ENCODE measurements around the gene KRT8. TPM values are rescaled to one million over a fixed set of nuclear protein-coding genes. Genes with fewer than 3 reads are reported as not detected.

Gene KRT8
- total RNA-seq, 1 donor from 2014 or later = 2,570 TPM

DNA sequence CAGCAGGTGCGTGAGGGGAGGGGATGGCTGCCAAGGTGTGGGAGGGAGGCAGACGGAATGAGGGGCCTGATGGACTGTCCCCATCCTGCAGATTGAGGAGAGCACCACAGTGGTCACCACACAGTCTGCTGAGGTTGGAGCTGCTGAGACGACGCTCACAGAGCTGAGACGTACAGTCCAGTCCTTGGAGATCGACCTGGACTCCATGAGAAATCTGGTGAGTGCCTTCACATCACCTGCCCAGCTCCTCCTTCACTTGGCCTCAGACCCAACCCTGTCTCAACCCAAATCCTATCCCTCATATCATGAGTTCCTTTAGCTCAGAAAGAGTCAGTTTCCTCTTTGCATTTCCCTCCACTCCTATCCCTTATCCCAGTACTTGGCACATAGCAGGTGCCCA, 46.8 kb upstream of the KRT8 start:
- H3K4me2 ChIP-seq (ENCODE audit: low read length) = peak overlapping the region; percentile 97
- H3K9ac ChIP-seq (ENCODE audit: low read length) = no peak overlapping the region
- no peaks in the 10 kb centered on the region for H3K27me3 ChIP-seq (ENCODE audit: insufficient read depth, low read length)
- H3K36me3 Mint-ChIP-seq (ENCODE audit: low read depth, unreplicated experiment) = peaks cover 34% of the 10 kb centered on the region
- FAIRE-seq (no peak), DNase-seq (ENCODE audit: low read depth) (no peak)
- H3K4me1 ChIP-seq (ENCODE audit: insufficient read depth, low read length) = peaks cover 35% of the 10 kb centered on the region
- no peak overlapping the region for H3K27ac ChIP-seq (ENCODE audit: low read depth, low read length)
- no peak for TF ChIP-seq EZH2 (IDR thresholded peaks at IDR 0.05; ENCODE audit: insufficient read depth, low read length)
- TF ChIP-seq CTCF (IDR thresholded peaks at IDR 0.05; ENCODE audit: insufficient read depth, low read depth, low read length) = no peak
- H3K27ac Mint-ChIP-seq (ENCODE audit: unreplicated experiment) = no peak overlapping the region
- H2AFZ ChIP-seq (ENCODE audit: low read depth, low read length) = no peak overlapping the region
- peaks cover 37% of the 10 kb centered on the region for H4K20me1 ChIP-seq (ENCODE audit: insufficient read depth, low read length)
- peak overlapping the region; percentile 97 for H3K4me3 ChIP-seq (ENCODE audit: insufficient read depth, low read depth, low read length)
- peak overlapping the region; percentile 100 for H3K4me3 Mint-ChIP-seq (ENCODE audit: unreplicated experiment)
- peaks cover 52% of the 10 kb centered on the region for H3K79me2 ChIP-seq (ENCODE audit: insufficient read depth, low read length)
- peaks cover 14% of the 10 kb centered on the region for H3K36me3 ChIP-seq (ENCODE audit: insufficient read depth, low read length)
- no peaks in the 10 kb centered on the region for H3K9me3 ChIP-seq (ENCODE audit: insufficient read depth, low read depth, low read length)
- no peaks in the 10 kb centered on the region for H3K27me3 Mint-ChIP-seq (ENCODE audit: low read depth, unreplicated experiment)
- H3K9me3 Mint-ChIP-seq (ENCODE audit: unreplicated experiment) = no peaks in the 10 kb centered on the region
- peaks cover 29% of the 10 kb centered on the region for H3K4me1 Mint-ChIP-seq (ENCODE audit: low read depth, unreplicated experiment)

DNA sequence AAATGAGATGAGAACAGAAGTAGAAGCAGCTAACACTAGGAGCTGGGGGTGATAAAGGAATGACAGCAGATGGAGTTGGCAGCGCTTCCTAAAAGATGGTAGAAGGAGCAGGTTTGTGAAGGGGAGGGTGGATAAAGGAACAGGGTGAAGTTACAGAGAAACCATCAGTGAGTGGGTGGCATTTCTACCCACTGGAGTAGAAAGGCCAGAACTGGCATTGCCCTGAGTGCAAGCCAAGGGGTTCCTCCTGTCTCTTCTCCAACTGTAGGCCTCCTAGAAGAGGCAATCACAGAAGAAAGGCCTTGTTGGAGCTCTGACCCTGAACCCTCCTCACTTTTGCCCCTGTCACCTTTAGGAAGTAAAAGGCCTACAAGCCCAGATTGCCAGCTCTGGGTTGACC, 46.2 kb upstream of the KRT8 start:
- peaks cover 14% of the 10 kb centered on the region for H3K36me3 ChIP-seq (ENCODE audit: insufficient read depth, low read length)
- peak overlapping the region; percentile 97 for H3K4me3 ChIP-seq (ENCODE audit: insufficient read depth, low read depth, low read length)
- peak overlapping the region; percentile 95 for H3K9ac ChIP-seq (ENCODE audit: low read length)
- H3K27me3 ChIP-seq (ENCODE audit: insufficient read depth, low read length) = no peaks in the 10 kb centered on the region
- H3K4me1 ChIP-seq (ENCODE audit: insufficient read depth, low read length) = peaks cover 40% of the 10 kb centered on the region
- H3K4me1 Mint-ChIP-seq (ENCODE audit: low read depth, unreplicated experiment) = peaks cover 34% of the 10 kb centered on the region
- no peaks in the 10 kb centered on the region for H3K9me3 Mint-ChIP-seq (ENCODE audit: unreplicated experiment)
- FAIRE-seq (no peak), DNase-seq (ENCODE audit: low read depth) (no peak)
- H3K79me2 ChIP-seq (ENCODE audit: insufficient read depth, low read length) = peaks cover 53% of the 10 kb centered on the region
- no peak overlapping the region for H3K27ac ChIP-seq (ENCODE audit: low read depth, low read length)
- TF ChIP-seq CTCF (IDR thresholded peaks at IDR 0.05; ENCODE audit: insufficient read depth, low read depth, low read length) (no peak), EZH2 (IDR thresholded peaks at IDR 0.05; ENCODE audit: insufficient read depth, low read length) (no peak)
- H3K27me3 Mint-ChIP-seq (ENCODE audit: low read depth, unreplicated experiment) = no peaks in the 10 kb centered on the region
- peak overlapping the region; percentile 7 for H3K27ac Mint-ChIP-seq (ENCODE audit: unreplicated experiment)
- H2AFZ ChIP-seq (ENCODE audit: low read depth, low read length) = no peak overlapping the region
- peaks cover 37% of the 10 kb centered on the region for H4K20me1 ChIP-seq (ENCODE audit: insufficient read depth, low read length)
- H3K4me2 ChIP-seq (ENCODE audit: low read length) = peak overlapping the region; percentile 97
- H3K9me3 ChIP-seq (ENCODE audit: insufficient read depth, low read depth, low read length) = no peaks in the 10 kb centered on the region
- H3K4me3 Mint-ChIP-seq (ENCODE audit: unreplicated experiment) = peak overlapping the region; percentile 100
- H3K36me3 Mint-ChIP-seq (ENCODE audit: low read depth, unreplicated experiment) = peaks cover 34% of the 10 kb centered on the region

DNA sequence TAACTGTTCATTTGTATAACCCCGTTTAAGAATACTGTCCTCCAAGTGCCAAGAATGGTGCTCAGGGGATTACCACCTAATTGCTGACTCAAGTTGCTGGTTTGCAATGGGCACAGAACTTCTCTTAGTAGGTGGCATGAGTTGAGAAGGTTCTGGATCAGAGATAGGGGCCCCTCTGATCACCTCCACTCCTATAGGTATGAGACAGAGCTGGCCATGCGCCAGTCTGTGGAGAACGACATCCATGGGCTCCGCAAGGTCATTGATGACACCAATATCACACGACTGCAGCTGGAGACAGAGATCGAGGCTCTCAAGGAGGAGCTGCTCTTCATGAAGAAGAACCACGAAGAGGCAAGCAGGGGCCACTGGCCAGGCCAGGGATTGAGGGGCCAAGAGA, 45.7 kb upstream of the KRT8 start:
- H3K4me3 Mint-ChIP-seq (ENCODE audit: unreplicated experiment) = peak overlapping the region; percentile 100

More for the DNA sequence above, 45.7 kb upstream of the KRT8 start:
- peaks cover 37% of the 10 kb centered on the region for H4K20me1 ChIP-seq (ENCODE audit: insufficient read depth, low read length)
- peaks cover 45% of the 10 kb centered on the region for H3K4me1 ChIP-seq (ENCODE audit: insufficient read depth, low read length)
- FAIRE-seq (no peak), DNase-seq (ENCODE audit: low read depth) (no peak)
- Mint-ChIP-seq H3K36me3 (ENCODE audit: low read depth, unreplicated experiment) (peaks cover 34% of the 10 kb centered on the region), H3K9me3 (ENCODE audit: unreplicated experiment) (no peaks in the 10 kb centered on the region), H3K4me1 (ENCODE audit: low read depth, unreplicated experiment) (peaks cover 40% of the 10 kb centered on the region), H3K27ac (ENCODE audit: unreplicated experiment) (peak overlapping the region; percentile 93), H3K27me3 (ENCODE audit: low read depth, unreplicated experiment) (no peaks in the 10 kb centered on the region)
- no peak for TF ChIP-seq CTCF (IDR thresholded peaks at IDR 0.05; ENCODE audit: insufficient read depth, low read depth, low read length)
- no peak for TF ChIP-seq EZH2 (IDR thresholded peaks at IDR 0.05; ENCODE audit: insufficient read depth, low read length)
- peak overlapping the region; percentile 97 for H3K4me2 ChIP-seq (ENCODE audit: low read length)
- H2AFZ ChIP-seq (ENCODE audit: low read depth, low read length) = no peak overlapping the region
- H3K9me3 ChIP-seq (ENCODE audit: insufficient read depth, low read depth, low read length) = no peaks in the 10 kb centered on the region
- H3K4me3 ChIP-seq (ENCODE audit: insufficient read depth, low read depth, low read length) = peak overlapping the region; percentile 97
- H3K79me2 ChIP-seq (ENCODE audit: insufficient read depth, low read length) = peaks cover 53% of the 10 kb centered on the region
- peak overlapping the region; percentile 35 for H3K27ac ChIP-seq (ENCODE audit: low read depth, low read length)
- H3K36me3 ChIP-seq (ENCODE audit: insufficient read depth, low read length) = peaks cover 14% of the 10 kb centered on the region
- H3K9ac ChIP-seq (ENCODE audit: low read length) = peak overlapping the region; percentile 95
- H3K27me3 ChIP-seq (ENCODE audit: insufficient read depth, low read length) = no peaks in the 10 kb centered on the region
